ENCODE data around the gene CCDC192.

CCDC192 gene

GRCh38 chr5:127872494-127872893 is 169.3 kb downstream of the CCDC192 start:
- in situ Hi-C loops (cut with MboI; ENCODE audit: low sequenced_read_pairs) = no loop called here

GRCh38 chr5:127875235-127876021 is 172.2 kb downstream of the CCDC192 start:
- in situ Hi-C loops (cut with MboI; ENCODE audit: low sequenced_read_pairs) = no loop called here

- in situ Hi-C loops (cut with MboI; ENCODE audit: low sequenced_read_pairs) = no loop called here
These were observed 173.2 kb downstream of the CCDC192 start for GRCh38 chr5:127876384-127876783.

- in situ Hi-C loops (cut with MboI; ENCODE audit: low sequenced_read_pairs) = no loop called here
These were observed 175.1 kb downstream of the CCDC192 start for GRCh38 chr5:127878174-127878750.

- in situ Hi-C loops (cut with MboI; ENCODE audit: low sequenced_read_pairs) = no loop called here
These were observed 181.2 kb downstream of the CCDC192 start for GRCh38 chr5:127884416-127884815.

GRCh38 chr5:127885176-127885575 is 182.0 kb downstream of the CCDC192 start:
- in situ Hi-C loops (cut with MboI; ENCODE audit: low sequenced_read_pairs) = no loop called here

GRCh38 chr5:127886081-127886480 is 182.9 kb downstream of the CCDC192 start:
- in situ Hi-C loops (cut with MboI; ENCODE audit: low sequenced_read_pairs) = no loop called here

GRCh38 chr5:127887282-127887681 is 184.1 kb downstream of the CCDC192 start:
- in situ Hi-C loops (cut with MboI; ENCODE audit: low sequenced_read_pairs) = no loop called here

GRCh38 chr5:127891942-127892341 is 188.8 kb downstream of the CCDC192 start:
- in situ Hi-C loops (cut with MboI; ENCODE audit: low sequenced_read_pairs) = no loop called here

- in situ Hi-C loops (cut with MboI; ENCODE audit: low sequenced_read_pairs) = no loop called here
These were observed 189.4 kb downstream of the CCDC192 start for GRCh38 chr5:127892467-127893207.

GRCh38 chr5:127893232-127893631 is 190.0 kb downstream of the CCDC192 start:
- in situ Hi-C loops (cut with MboI; ENCODE audit: low sequenced_read_pairs) = no loop called here

- in situ Hi-C loops (cut with MboI; ENCODE audit: low sequenced_read_pairs) = no loop called here
These were observed 191.3 kb downstream of the CCDC192 start for GRCh38 chr5:127894461-127894860.

- in situ Hi-C loops (cut with MboI; ENCODE audit: low sequenced_read_pairs) = no loop called here
These were observed 195.5 kb downstream of the CCDC192 start for GRCh38 chr5:127898551-127899213.

GRCh38 chr5:127899214-127899610 is 196.0 kb downstream of the CCDC192 start:
- in situ Hi-C loops (cut with MboI; ENCODE audit: low sequenced_read_pairs) = no loop called here

GRCh38 chr5:127906562-127907204 is 203.5 kb downstream of the CCDC192 start:
- in situ Hi-C loops (cut with MboI; ENCODE audit: low sequenced_read_pairs) = no loop called here

GRCh38 chr5:127907907-127908306 is 204.7 kb downstream of the CCDC192 start:
- in situ Hi-C loops (cut with MboI; ENCODE audit: low sequenced_read_pairs) = no loop called here

- in situ Hi-C loops (cut with MboI; ENCODE audit: low sequenced_read_pairs) = no loop called here
These were observed 205.9 kb downstream of the CCDC192 start for GRCh38 chr5:127909066-127909465.

GRCh38 chr5:127909821-127910220 is 206.6 kb downstream of the CCDC192 start:
- in situ Hi-C loops (cut with MboI; ENCODE audit: low sequenced_read_pairs) = no loop called here

GRCh38 chr5:127910307-127910956 is 207.2 kb downstream of the CCDC192 start:
- in situ Hi-C loops (cut with MboI; ENCODE audit: low sequenced_read_pairs) = no loop called here

GRCh38 chr5:127911619-127912018 is 208.4 kb downstream of the CCDC192 start:
- in situ Hi-C loops (cut with MboI; ENCODE audit: low sequenced_read_pairs) = no loop called here

Measured in hTERT RPE-1 (cell line).